AG04449 (cell line): ENCODE results near the gene KLHL26.

ENCODE experiments used
- CTCF ChIA-PET: fragments of 350-600 bp; formaldehyde crosslinking; extraction: SDS; loops from one replicate; lab custom pipeline; 2021; ENCODE audit warnings: antibody characterized with exemption; lab: Yijun Ruan, JAX
- POLR2A ChIA-PET: fragments of 400-600, 350-600 bp; formaldehyde crosslinking; extraction: SDS; loops from one replicate; lab custom pipeline; 2020; ENCODE audit warnings: antibody characterized with exemption, inconsistent platforms; lab: Yijun Ruan, JAX
- DNase-seq: peaks from one replicate; pipeline ENCODE4 v3.0.0-alpha.2; 2010; ENCODE audit warnings: low read depth, low spot score
- H3K4me3 ChIP-seq: 2 replicates; pipeline ENCODE4 v1.5.1; 2011; ENCODE audit warnings: low read depth, mild to moderate bottlenecking, control low read depth, low read length
- TF ChIP-seq, protein P1 (sequence below): IDR thresholded peaks from one replicate; pipeline ENCODE4 v1.5.1; 2011; ENCODE audit warnings: mild to moderate bottlenecking, moderate library complexity, low read length, control low read depth, inconsistent platforms; ENCODE audit not compliant: insufficient read depth; ENCODE audit errors: missing control alignments

KLHL26 gene

DNA sequence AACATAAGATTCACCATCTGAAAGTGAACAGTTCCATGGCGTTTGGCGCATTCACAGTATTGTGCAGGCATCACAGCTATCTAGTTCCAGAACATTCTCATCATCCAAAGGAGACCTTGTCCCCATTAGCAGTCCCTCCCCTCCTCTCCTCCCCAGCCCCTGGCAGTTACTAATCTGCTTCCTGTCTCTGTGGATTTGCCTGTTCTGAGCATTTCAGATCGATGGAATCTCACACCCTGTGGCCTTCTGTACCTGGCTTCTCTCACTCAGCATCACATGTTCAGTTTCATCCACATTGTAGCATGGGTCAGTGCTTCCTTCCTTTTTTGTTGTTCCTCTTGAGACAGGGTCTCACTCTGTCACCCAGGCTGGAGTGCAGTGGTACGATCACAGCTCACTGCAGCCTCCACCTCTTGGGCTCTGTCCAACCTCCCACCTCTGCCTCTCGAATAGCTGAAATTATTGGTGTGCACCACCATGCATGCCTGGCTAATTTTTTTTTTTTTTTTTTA lies 81.2 kb downstream of the KLHL26 start:
- DNase-seq, result no peak
- TF ChIP-seq, protein P1, sequence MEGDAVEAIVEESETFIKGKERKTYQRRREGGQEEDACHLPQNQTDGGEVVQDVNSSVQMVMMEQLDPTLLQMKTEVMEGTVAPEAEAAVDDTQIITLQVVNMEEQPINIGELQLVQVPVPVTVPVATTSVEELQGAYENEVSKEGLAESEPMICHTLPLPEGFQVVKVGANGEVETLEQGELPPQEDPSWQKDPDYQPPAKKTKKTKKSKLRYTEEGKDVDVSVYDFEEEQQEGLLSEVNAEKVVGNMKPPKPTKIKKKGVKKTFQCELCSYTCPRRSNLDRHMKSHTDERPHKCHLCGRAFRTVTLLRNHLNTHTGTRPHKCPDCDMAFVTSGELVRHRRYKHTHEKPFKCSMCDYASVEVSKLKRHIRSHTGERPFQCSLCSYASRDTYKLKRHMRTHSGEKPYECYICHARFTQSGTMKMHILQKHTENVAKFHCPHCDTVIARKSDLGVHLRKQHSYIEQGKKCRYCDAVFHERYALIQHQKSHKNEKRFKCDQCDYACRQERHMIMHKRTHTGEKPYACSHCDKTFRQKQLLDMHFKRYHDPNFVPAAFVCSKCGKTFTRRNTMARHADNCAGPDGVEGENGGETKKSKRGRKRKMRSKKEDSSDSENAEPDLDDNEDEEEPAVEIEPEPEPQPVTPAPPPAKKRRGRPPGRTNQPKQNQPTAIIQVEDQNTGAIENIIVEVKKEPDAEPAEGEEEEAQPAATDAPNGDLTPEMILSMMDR, result no peak
- POLR2A ChIA-PET, result no interaction called here
- CTCF ChIA-PET, result interaction anchor here (1.7 kb wide), 1 partner anchor 18 kb away, joined by 4 read pairs; no protein-coding TSS in a partner anchor
- H3K4me3 ChIP-seq, result no peak overlapping the region

DNA sequence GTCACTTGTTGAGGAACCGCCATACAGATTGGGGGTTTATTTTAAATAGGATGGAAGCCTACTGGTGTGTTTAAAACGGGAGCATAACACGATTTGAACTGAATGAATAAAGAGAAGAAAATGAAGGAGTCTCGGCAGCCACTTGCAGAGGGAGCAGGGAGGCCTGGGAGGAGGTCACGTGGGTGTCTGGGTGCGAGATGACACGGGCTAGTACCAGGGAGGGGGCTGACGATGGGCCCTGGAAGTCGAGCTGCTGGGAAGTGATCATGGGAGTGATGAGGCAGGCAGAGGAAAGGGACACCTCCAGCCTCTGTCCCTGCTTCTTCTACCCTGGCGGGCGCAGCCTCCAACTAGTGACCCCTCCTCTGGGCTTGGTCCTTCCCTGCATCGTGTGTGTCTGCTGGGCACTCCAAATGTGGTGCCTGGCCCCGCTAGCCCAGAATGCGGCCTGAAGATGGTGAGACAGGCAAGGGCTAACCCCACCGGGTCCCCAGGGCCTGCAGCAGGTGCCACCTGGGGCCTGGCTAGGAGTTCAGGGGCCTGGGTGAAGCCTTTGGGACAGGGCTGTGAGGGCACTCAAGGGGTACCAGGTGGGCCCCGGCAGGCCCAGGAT lies 82.1 kb downstream of the KLHL26 start:
- DNase-seq, result no peak
- POLR2A ChIA-PET, result no interaction called here
- CTCF ChIA-PET, result interaction anchor here (1.7 kb wide), 1 partner anchor 17 kb away, joined by 4 read pairs; no protein-coding TSS in a partner anchor
- TF ChIP-seq, protein P1, result no peak
- no peak overlapping the region for H3K4me3 ChIP-seq

DNA sequence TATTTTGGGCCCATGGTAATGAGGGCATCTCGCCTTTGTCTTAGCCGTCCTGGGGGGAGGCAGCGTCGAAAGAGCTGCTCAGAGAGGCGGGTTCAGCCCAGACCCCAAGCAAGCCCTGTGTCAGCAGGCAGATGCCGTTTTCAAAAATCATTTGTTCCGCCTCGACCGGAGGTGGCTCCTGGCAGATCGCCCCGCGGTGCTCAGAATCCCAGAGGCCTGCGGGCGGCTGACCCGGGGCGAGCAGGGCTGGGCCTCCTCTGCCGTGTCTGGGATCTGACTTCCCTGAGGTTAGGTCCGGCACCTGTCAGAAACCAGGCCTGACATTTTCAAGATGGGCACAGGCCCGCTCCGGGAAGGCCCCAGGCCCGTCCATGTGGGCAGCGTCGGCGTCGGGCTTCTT lies 82.7 kb downstream of the KLHL26 start:
- CTCF ChIA-PET, result no interaction called here
- no peak overlapping the region for H3K4me3 ChIP-seq
- TF ChIP-seq, protein P1, result no peak
- POLR2A ChIA-PET, result interaction anchor here (0.6 kb wide), 1 partner anchor 9 kb away, joined by 3 read pairs; no protein-coding TSS in a partner anchor
- no peak for DNase-seq
